DMS114 treated with DMSO at 0.1 percent for 48 hours (cell line): ENCODE results near the gene EME1.
A peak's percentile ranks its signal among the peaks of the same experiment; 100 is the strongest.
"Not testable (repeated sequence)": the region's sequence is repeated elsewhere in the genome, so short reads cannot be mapped to it uniquely, and the experiment has no call there.

Source experiments
- DNase-seq: peaks from one replicate; lab custom pipeline; 2025; ENCODE audit not compliant: unreplicated experiment; lab: John Stamatoyannopoulos, UW

Gene EME1

GRCh38 chr17:50393700-50394099, 20.7 kb downstream of the EME1 start:
- no peak for DNase-seq

- no peak for DNase-seq
Observed at GRCh38 chr17:50394711-50395110, 21.7 kb downstream of the EME1 start.

GRCh38 chr17:50396261-50397110, 23.5 kb downstream of the EME1 start:
- no peak for DNase-seq

- peak; percentile 71 for DNase-seq
Observed at GRCh38 chr17:50397111-50397918, 24.3 kb downstream of the EME1 start, which contains the start of gene LRRC59. Gene LRRC59, minus strand, starts transcription at chr17:50397523. Its CDS starts 206 bp downstream, at chr17:50397317.

GRCh38 chr17:50397919-50398285, 24.9 kb downstream of the EME1 start:
- DNase-seq, result no peak

- DNase-seq, result not testable (repeated sequence)
Observed at GRCh38 chr17:50398672-50399071, 25.6 kb downstream of the EME1 start.

- not testable (repeated sequence) for DNase-seq
Observed at GRCh38 chr17:50399591-50399990, 26.6 kb downstream of the EME1 start.

GRCh38 chr17:50405351-50405750, 32.3 kb downstream of the EME1 start:
- DNase-seq, result not testable (repeated sequence)

GRCh38 chr17:50406578-50406977, 33.5 kb downstream of the EME1 start:
- no peak for DNase-seq

GRCh38 chr17:50407921-50408320, 34.9 kb downstream of the EME1 start:
- DNase-seq, result no peak

- DNase-seq, result no peak
Observed at GRCh38 chr17:50412188-50412732, 39.2 kb downstream of the EME1 start.

GRCh38 chr17:50414808-50415207, 41.8 kb downstream of the EME1 start:
- DNase-seq, result no peak

- DNase-seq, result not testable (repeated sequence)
Observed at GRCh38 chr17:50419577-50419976, 46.5 kb downstream of the EME1 start.

GRCh38 chr17:50420419-50421112, 47.5 kb downstream of the EME1 start:
- DNase-seq, result no peak

- no peak for DNase-seq
Observed at GRCh38 chr17:50421308-50422051, 48.5 kb downstream of the EME1 start.

GRCh38 chr17:50422738-50423137, 49.7 kb downstream of the EME1 start:
- DNase-seq, result no peak

GRCh38 chr17:50423553-50424159, 50.6 kb downstream of the EME1 start:
- DNase-seq, result no peak

- DNase-seq, result no peak
Observed at GRCh38 chr17:50424246-50424995, 51.4 kb downstream of the EME1 start.

- no peak for DNase-seq
Observed at GRCh38 chr17:50424996-50425681, 52.1 kb downstream of the EME1 start.
